Heart left ventricle (tissue), 16 donors: ENCODE results near the gene TNS3. TPM values are rescaled to one million over a fixed set of nuclear protein-coding genes. Genes with fewer than 3 reads are reported as not detected.

Experiments
- ATAC-seq, 4 donors: fragments of 200-7000 bp; cut with Tn5 transposase; one replicate each; pipeline ENCODE4 v1.9.1; 2020 to 2022; ENCODE audit warnings: moderate library complexity in 4 of 4, mild to moderate bottlenecking in 3 of 4, moderate number of reproducible peaks in 1 of 4
- DNase-seq, 5 donors: peaks; one replicate each; pipeline ENCODE4 v3.0.0-alpha.2; 2020
- H3K27ac ChIP-seq, 12 donors: fragments of 200-600 bp; sonication (generic) in 4 of 12; one replicate each; pipeline versions ENCODE4 v1.5.0 to v1.8.0; 2016 to 2022; ENCODE audit warnings: mild to moderate bottlenecking in 2 of 12
- H3K27me3 ChIP-seq, 9 donors: fragments of 200-600 bp; sonication (generic) in 2 of 9; one replicate each; pipeline versions ENCODE4 v1.5.1 to v1.8.0; 2016 to 2022; ENCODE audit warnings: mild to moderate bottlenecking in 3 of 9
- H3K36me3 ChIP-seq, 9 donors: fragments of 200-600 bp; sonication (generic) in 2 of 9; one replicate each; pipeline versions ENCODE4 v1.5.0 to v1.8.0; 2018 to 2022; ENCODE audit warnings: mild to moderate bottlenecking in 2 of 9
- H3K4me1 ChIP-seq, 12 donors: fragments of 200-600 bp; sonication (generic) in 4 of 12; one replicate each; pipeline versions ENCODE4 v1.5.0 to v1.8.0; 2016 to 2022; ENCODE audit warnings: mild to moderate bottlenecking in 3 of 12
- H3K4me3 ChIP-seq, 12 donors: fragments of 200-600 bp; sonication (generic) in 4 of 12; one replicate each; pipeline versions ENCODE4 v1.5.0 to v1.8.0; 2017 to 2022; ENCODE audit warnings: mild to moderate bottlenecking in 9 of 12, moderate library complexity in 4 of 12
- H3K9me3 ChIP-seq, 12 donors: fragments of 200-600 bp; sonication (generic) in 4 of 12; one replicate each; pipeline versions ENCODE4 v1.5.0 to v1.8.0; 2016 to 2022; ENCODE audit warnings: mild to moderate bottlenecking in 1 of 12
- POLR2A ChIP-seq, 2 donors: fragments of 450-650 bp; IDR thresholded peaks; one replicate each; pipeline ENCODE4 v1.6.1; 2017; ENCODE audit warnings: antibody characterized with exemption in 2 of 2, mild to moderate bottlenecking in 2 of 2, moderate library complexity in 2 of 2
- WGBS, 4 donors: extraction: QIAGEN DNeasy Blood & Tissue Kit in 2 of 4; methylation state at CpG; one replicate each; pipeline versions ENCODE4 v1.1.5 to v1.1.7; 2013 to 2018; 5-methylcytosine and 5-hydroxymethylcytosine counted together
- intact Hi-C, 10 donors: fragments of 100-400 bp; cut with DNase I; formaldehyde crosslinking; loops; one replicate each; pipeline versions ENCODE4 v1.11.1 to v1.14.2; 2022
- polyA plus RNA-seq, 2 donors: library from polyadenylated mRNA; stranded (reverse); fragments of 200-250 nt; gene quantifications; one replicate each; pipeline ENCODE4 v1.2.3, GENCODE V29; 2013
- total RNA-seq, 9 donors: library from RNA; depleted of rRNA in 2 of 9; stranded (reverse); fragments of >200 nt in 2 of 9; fragmentation: NEBNext Ultra II Directional in 3 of 9; extraction: Animal tissue kit (Norgen Biotek cat#: 25700) in 3 of 9; gene quantifications; one replicate each; pipeline versions ENCODE4 v1.1.0 to v1.2.4, GENCODE V29; 2016 to 2023
- TF ChIP-seq, protein P1 (sequence below), 12 donors: fragments of 200-600 bp; sonication (generic) in 4 of 12; IDR thresholded peaks; one replicate each; pipeline versions ENCODE4 v1.5.0 to v1.8.0; 2018 to 2022; ENCODE audit warnings: antibody characterized with exemption in 12 of 12, mild to moderate bottlenecking in 5 of 12
- donor health status: ischemic (EF 13 %, LVEDD 7.1; RV severe dilation, severe dysfunction).
- donor health status: healthy with polysubstance abuse.
- donor health status: DM: no; HTN: yes; CAD: no.
- donor health status: DM: no; HTN: no; CAD: no.
- donor health status: ischemic (EF 25% LVEDD 6.9; RV normal size, moderate dysfunction).
- donor health status: ischemic (EF 25% LVEDD 5.7; RV mildly dilated, moderate dysfunction).
- donor health status: healthy.
- donor health status: DM: yes; HTN: yes; CAD: no.
- donor health status: ischemic (EF 35%, LVEDD 5.7; RV mildly dilated, moderate dysfunction).
- donor health status: nonischemic (EF 11% LVEDD 7.7; RV severe dilation, severe dysfunction).
- donor health status: DM: yes; HTN: yes; CAD: no.
- donor health status: PGD.
- donor health status: ischemic (EF 29% LVEDD 5.4; RV normal size, mild dysfunction).
- donor health status: nonischemic (EF 23%, LVEDD 6.1; RV moderate dilation, normal function).

TNS3 gene
- total and polyA plus RNA-seq, 11 donors = 10.1 to 116 (median 32.7) TPM

DNA sequence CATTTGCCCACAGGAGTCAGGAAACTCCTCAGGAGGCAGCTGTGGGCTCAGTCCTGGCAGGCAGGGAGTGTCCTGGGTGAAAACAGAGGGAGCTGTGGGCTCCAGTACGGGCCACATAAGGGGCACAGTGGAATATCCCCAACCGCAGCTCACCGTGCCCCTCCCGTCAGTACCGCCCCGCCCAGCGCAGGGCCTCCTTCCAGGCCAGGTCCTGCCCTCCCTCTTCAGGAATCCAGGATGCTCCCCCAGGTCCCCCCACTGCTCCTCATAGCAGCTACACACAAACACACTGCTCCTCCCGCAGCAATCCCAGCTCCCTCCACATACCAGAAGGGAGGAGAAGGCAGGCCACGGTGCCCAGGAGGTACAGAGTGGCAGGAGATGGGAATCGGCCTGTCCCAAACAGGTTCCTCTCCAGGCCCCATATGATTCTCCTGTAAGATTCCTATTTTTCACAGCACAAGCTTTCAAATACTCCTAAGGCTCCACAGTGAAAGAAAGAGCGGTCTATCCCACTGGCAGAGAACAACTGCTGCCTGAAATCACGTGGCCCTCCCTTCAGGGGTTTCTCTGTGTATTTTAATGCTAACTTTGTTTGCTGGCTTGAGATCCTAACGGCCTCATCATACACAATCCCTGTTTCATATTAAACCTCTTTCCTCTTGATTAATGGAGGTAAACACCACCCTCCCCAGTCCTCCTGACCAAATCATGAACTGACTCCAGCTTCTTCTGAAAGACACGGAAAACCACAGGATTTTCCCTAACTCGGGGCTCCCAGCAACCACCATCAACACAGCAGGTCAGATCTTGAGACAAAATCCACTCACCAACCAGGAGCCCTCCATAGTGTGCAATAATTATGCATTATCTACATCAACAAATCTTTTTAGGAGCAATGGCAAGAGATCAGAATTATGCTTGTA, 178.7 kb downstream of the TNS3 start:
- H3K27me3 ChIP-seq = no peaks in the 10 kb centered on the region
- H3K4me1 ChIP-seq = peaks cover 0 to 27% (median 19%) of the 10 kb centered on the region in 12 donors
- peak overlapping the region in 1 of 12 donors; percentile 61 for H3K27ac ChIP-seq
- no peak overlapping the region for H3K4me3 ChIP-seq
- H3K9me3 ChIP-seq = no peaks in the 10 kb centered on the region
- DNase-seq (no peak), ATAC-seq (no peak)
- WGBS, 4 donors = 92 to 94% (median 93%) methylated on average over 15 of the region's 15 CpGs
- TF ChIP-seq, protein P1, sequence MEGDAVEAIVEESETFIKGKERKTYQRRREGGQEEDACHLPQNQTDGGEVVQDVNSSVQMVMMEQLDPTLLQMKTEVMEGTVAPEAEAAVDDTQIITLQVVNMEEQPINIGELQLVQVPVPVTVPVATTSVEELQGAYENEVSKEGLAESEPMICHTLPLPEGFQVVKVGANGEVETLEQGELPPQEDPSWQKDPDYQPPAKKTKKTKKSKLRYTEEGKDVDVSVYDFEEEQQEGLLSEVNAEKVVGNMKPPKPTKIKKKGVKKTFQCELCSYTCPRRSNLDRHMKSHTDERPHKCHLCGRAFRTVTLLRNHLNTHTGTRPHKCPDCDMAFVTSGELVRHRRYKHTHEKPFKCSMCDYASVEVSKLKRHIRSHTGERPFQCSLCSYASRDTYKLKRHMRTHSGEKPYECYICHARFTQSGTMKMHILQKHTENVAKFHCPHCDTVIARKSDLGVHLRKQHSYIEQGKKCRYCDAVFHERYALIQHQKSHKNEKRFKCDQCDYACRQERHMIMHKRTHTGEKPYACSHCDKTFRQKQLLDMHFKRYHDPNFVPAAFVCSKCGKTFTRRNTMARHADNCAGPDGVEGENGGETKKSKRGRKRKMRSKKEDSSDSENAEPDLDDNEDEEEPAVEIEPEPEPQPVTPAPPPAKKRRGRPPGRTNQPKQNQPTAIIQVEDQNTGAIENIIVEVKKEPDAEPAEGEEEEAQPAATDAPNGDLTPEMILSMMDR (IDR thresholded peaks at IDR 0.05) = no peak
- TF ChIP-seq POLR2A (IDR thresholded peaks at IDR 0.05) = no peak
- intact Hi-C loops = loop anchor here in 1 of 10 donors (5.0 kb wide), 1 partner anchor 136 kb away; no protein-coding TSS in a partner anchor
- H3K36me3 ChIP-seq = peaks cover 0 to 66% (median 14%) of the 10 kb centered on the region in 9 donors

DNA sequence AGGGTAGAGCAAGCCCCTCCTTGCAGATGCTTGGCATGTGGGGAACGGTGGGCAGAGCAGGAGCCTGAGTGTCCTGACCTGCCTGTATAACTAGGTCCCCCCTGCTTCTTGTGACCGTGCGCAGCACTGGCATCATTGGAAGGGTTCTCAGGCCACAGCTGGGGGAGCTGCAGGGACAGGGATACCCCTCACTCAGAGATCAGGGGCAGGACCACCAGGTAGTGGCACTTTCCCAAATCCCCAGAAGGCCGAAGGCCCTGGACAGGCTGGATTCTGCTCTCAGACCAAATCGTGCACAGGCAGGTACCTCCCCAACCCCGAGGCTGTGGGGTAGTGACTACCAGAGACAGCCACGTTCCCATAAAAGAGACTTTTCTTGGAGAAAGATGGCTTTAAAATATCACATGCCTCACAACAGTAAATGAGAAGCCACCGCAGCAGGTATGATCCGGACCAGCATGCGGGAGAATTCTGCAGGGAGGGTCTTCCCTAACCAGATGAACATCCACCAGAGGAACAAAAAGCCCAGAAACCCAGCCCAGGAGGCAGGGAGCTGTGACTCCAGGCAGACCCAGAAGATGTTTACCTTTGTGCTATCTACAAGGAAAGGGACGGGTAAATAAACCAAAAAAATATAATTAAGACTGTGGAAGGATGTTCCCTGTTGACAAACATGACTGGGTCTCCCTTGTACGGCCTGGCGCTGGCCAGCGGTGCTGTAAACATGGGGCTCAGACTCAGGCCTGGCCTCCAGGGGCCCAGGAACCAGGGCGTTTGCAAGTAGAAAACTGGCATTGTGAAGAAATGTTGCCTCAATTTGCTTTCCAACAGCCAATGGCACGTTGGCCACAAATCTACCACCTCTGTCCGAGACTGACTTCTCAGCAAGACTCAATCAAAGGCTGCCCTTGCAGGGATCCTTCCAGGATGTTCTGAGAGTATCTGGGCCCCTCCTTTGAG, 180.0 kb downstream of the TNS3 start:
- Histone ChIP-seq H3K4me3 (no peak overlapping the region), H3K27me3 (no peaks in the 10 kb centered on the region), H3K27ac (peak overlapping the region in 1 of 12 donors; percentile 61), H3K4me1 (peaks cover 0 to 23% (median 18%) of the 10 kb centered on the region in 12 donors), H3K36me3 (peaks cover 0 to 66% (median 18%) of the 10 kb centered on the region in 9 donors), H3K9me3 (no peaks in the 10 kb centered on the region)
- 95 to 96% (median 96%) methylated on average over 14 to 17 of the region's 17 CpGs for WGBS, 4 donors
- DNase-seq = no peak
- intact Hi-C loops = loop anchor here in 1 of 10 donors (5.0 kb wide), 1 partner anchor 135 kb away; no protein-coding TSS in a partner anchor
- TF ChIP-seq, protein P1 (IDR thresholded peaks at IDR 0.05) = no peak
- no peak for TF ChIP-seq POLR2A (IDR thresholded peaks at IDR 0.05)
- no peak for ATAC-seq

DNA sequence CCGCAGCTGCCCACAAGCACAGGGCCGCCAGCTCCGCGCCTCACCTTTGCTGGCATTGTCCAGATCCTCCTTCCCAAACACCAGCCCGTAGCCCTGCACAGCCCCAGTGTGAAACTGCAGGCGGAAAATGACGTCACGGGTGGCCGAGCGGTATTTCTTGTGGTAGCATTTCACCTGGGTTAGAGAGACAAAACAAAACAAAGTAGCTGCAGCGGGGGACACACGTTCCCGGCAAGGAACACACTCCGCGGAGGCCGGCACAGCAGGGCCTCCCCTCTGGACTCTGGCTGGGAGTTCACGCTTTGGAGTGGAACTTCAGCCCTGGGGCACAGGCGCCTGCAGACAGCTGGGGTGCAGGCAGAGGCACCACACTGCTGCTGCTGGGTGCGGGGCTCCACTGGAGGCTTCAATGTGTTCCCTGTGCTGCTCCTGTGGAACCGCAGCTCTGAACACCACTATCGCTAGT, 181.1 kb downstream of the TNS3 start:
- no peak for DNase-seq
- intact Hi-C loops = loop anchor here in 1 of 10 donors (5.0 kb wide), 1 partner anchor 133 kb away; no protein-coding TSS in a partner anchor
- WGBS, 4 donors = 93 to 95% (median 94%) methylated on average over 18 to 21 of the region's 21 CpGs
- no peaks in the 10 kb centered on the region for H3K27me3 ChIP-seq
- TF ChIP-seq, protein P1 (IDR thresholded peaks at IDR 0.05) = no peak
- H3K27ac ChIP-seq = no peak overlapping the region
- H3K4me1 ChIP-seq = peaks cover 0 to 12% (median 7%) of the 10 kb centered on the region in 12 donors
- H3K36me3 ChIP-seq = peaks cover 0 to 68% (median 29%) of the 10 kb centered on the region in 9 donors
- H3K9me3 ChIP-seq = no peaks in the 10 kb centered on the region
- H3K4me3 ChIP-seq = no peak overlapping the region
- no peak for ATAC-seq
